Activated T-helper 2 cell treated with anti-CD3 and anti-CD28 coated beads, Interferon-gamma antibody, Interleukin-2, Interleukin-4, amounts not matched to agents 10 μg/mL and 5 μg/mL and 100 μg/mL, durations not matched to agents 14 hours and 24 hours and 36 hours (primary cell): ENCODE data around the gene GLIPR1L1. TPM values are rescaled to one million over a fixed set of nuclear protein-coding genes. Genes with fewer than 3 reads are reported as not detected.
"Not testable (repeated sequence)": the region's sequence is repeated elsewhere in the genome, so short reads cannot be mapped to it uniquely, and the experiment has no call there.

Experiments used
- DNase-seq: peaks from one replicate; pipeline ENCODE4 v3.0.0; 2021; ENCODE audit warnings: low spot score
- H3K27ac Mint-ChIP-seq: one replicate; pipeline ENCODE4 v1.8.0; 2021; ENCODE audit warnings: mixed read lengths
- H3K27me3 Mint-ChIP-seq: one replicate; pipeline ENCODE4 v1.8.0; 2021; ENCODE audit warnings: low read depth, mixed read lengths
- H3K36me3 Mint-ChIP-seq: one replicate; pipeline ENCODE4 v1.8.0; 2021; ENCODE audit warnings: low read depth, mixed read lengths
- H3K4me1 Mint-ChIP-seq: one replicate; pipeline ENCODE4 v1.8.0; 2021; ENCODE audit warnings: low read depth, mixed read lengths
- H3K4me3 Mint-ChIP-seq: one replicate; pipeline ENCODE4 v1.8.0; 2021; ENCODE audit warnings: low read depth, mild to moderate bottlenecking, moderate library complexity, mixed read lengths
- H3K9me3 Mint-ChIP-seq: one replicate; pipeline ENCODE4 v1.8.0; 2021; ENCODE audit warnings: mixed read lengths
- intact Hi-C: fragments of 100-400 bp; cut with micrococcal nuclease; formaldehyde crosslinking; loops from one replicate; pipeline ENCODE4 v1.15.1; 2023
- total RNA-seq: library from RNA; stranded (reverse); gene quantifications from 2 replicates; pipeline ENCODE4 v1.2.3, GENCODE V29; 2022

GLIPR1L1 gene
- total RNA-seq, 1 donor from 2014 or later, result not detected

GRCh38 chr12:75322464-75322863 is 12.0 kb upstream of the GLIPR1L1 start:
- no peaks in the 10 kb centered on the region for H3K4me1 Mint-ChIP-seq
- H3K4me3 Mint-ChIP-seq, result no peak overlapping the region
- H3K36me3 Mint-ChIP-seq, result no peaks in the 10 kb centered on the region
- no peaks in the 10 kb centered on the region for H3K9me3 Mint-ChIP-seq
- intact Hi-C loops, result no loop called here
- no peak overlapping the region for H3K27ac Mint-ChIP-seq
- no peak for DNase-seq
- H3K27me3 Mint-ChIP-seq, result peaks cover 33% of the 10 kb centered on the region

- no peaks in the 10 kb centered on the region for H3K36me3 Mint-ChIP-seq
- no peak for DNase-seq
- no peak overlapping the region for H3K4me3 Mint-ChIP-seq
- no peaks in the 10 kb centered on the region for H3K4me1 Mint-ChIP-seq
- peaks cover 35% of the 10 kb centered on the region for H3K27me3 Mint-ChIP-seq
- no peak overlapping the region for H3K27ac Mint-ChIP-seq
- intact Hi-C loops, result no loop called here
- no peaks in the 10 kb centered on the region for H3K9me3 Mint-ChIP-seq
Observed at GRCh38 chr12:75323663-75324062, 10.8 kb upstream of the GLIPR1L1 start.

GRCh38 chr12:75327642-75328041 is 6.8 kb upstream of the GLIPR1L1 start:
- Mint-ChIP-seq H3K36me3 (no peaks in the 10 kb centered on the region), H3K4me1 (peaks cover 5% of the 10 kb centered on the region), H3K9me3 (no peaks in the 10 kb centered on the region), H3K4me3 (no peak overlapping the region), H3K27me3 (peaks cover 46% of the 10 kb centered on the region), H3K27ac (no peak overlapping the region)
- intact Hi-C loops, result no loop called here
- no peak for DNase-seq

GRCh38 chr12:75329918-75330826 is 4.3 kb upstream of the GLIPR1L1 start, which contains the start of gene CAPS2:
TSS of gene CAPS2 (minus strand) at chr12:75330324. CDS start at chr12:75326498, 3,826 bp downstream.
- Mint-ChIP-seq H3K27ac (no peak within 1 kb of the TSS), H3K27me3 (peaks cover 61% of the 10 kb centered on the region), H3K4me1 (peaks cover 16% of the 10 kb centered on the region), H3K4me3 (peak within 1 kb of the TSS; percentile 78), H3K36me3 (no peaks in the 10 kb centered on the region), H3K9me3 (no peaks in the 10 kb centered on the region)
- intact Hi-C loops, result loop anchor here (5.0 to 10.0 kb wide), 5 partner anchors 325 to 1125 kb away; partner anchors contain the start of gene BBS10
- DNase-seq, result peak; percentile 55

- Mint-ChIP-seq H3K27me3 (peaks cover 53% of the 10 kb centered on the region), H3K4me3 (no peak overlapping the region), H3K4me1 (peaks cover 21% of the 10 kb centered on the region), H3K9me3 (no peaks in the 10 kb centered on the region), H3K27ac (no peak overlapping the region), H3K36me3 (no peaks in the 10 kb centered on the region)
- intact Hi-C loops, result loop anchor here (10.0 kb wide), 3 partner anchors 317 to 1117 kb away; no protein-coding TSS in a partner anchor
- DNase-seq, result no peak
Observed at GRCh38 chr12:75337905-75338304, 3.4 kb downstream of the GLIPR1L1 start.

GRCh38 chr12:75341873-75342272 is 7.4 kb downstream of the GLIPR1L1 start:
- Mint-ChIP-seq H3K9me3 (peaks cover 2% of the 10 kb centered on the region), H3K4me3 (no peak overlapping the region), H3K36me3 (no peaks in the 10 kb centered on the region), H3K27ac (no peak overlapping the region), H3K4me1 (peaks cover 28% of the 10 kb centered on the region), H3K27me3 (peaks cover 43% of the 10 kb centered on the region)
- intact Hi-C loops, result no loop called here
- DNase-seq, result no peak

- Mint-ChIP-seq H3K27me3 (peaks cover 37% of the 10 kb centered on the region), H3K9me3 (peaks cover 4% of the 10 kb centered on the region), H3K4me1 (peaks cover 24% of the 10 kb centered on the region), H3K27ac (no peak overlapping the region), H3K4me3 (no peak overlapping the region), H3K36me3 (no peaks in the 10 kb centered on the region)
- intact Hi-C loops, result loop anchor here (5.0 kb wide), 1 partner anchor 47 kb away; the partner anchor contains the start of gene GLIPR1L2
- no peak for DNase-seq
Observed at GRCh38 chr12:75345531-75345930, 11.1 kb downstream of the GLIPR1L1 start.

- H3K36me3 Mint-ChIP-seq, H3K4me3 Mint-ChIP-seq, H3K9me3 Mint-ChIP-seq: not testable (repeated sequence)
- Mint-ChIP-seq H3K4me1 (peaks cover 26% of the 10 kb centered on the region), H3K27me3 (peaks cover 33% of the 10 kb centered on the region), H3K27ac (peak overlapping the region; percentile 49)
- DNase-seq, result peak; percentile 28
- intact Hi-C loops, result loop anchor here (1.0 to 5.0 kb wide), 2 partner anchors 46 to 132 kb away; partner anchors contain the start of gene GLIPR1L2
Observed at GRCh38 chr12:75346215-75346614, 11.7 kb downstream of the GLIPR1L1 start.

- Mint-ChIP-seq H3K36me3 (peaks cover 3% of the 10 kb centered on the region), H3K4me3 (no peak overlapping the region), H3K27me3 (peaks cover 23% of the 10 kb centered on the region), H3K4me1 (peaks cover 15% of the 10 kb centered on the region), H3K9me3 (peaks cover 23% of the 10 kb centered on the region), H3K27ac (no peak overlapping the region)
- intact Hi-C loops, result loop anchor here (5.0 kb wide), 1 partner anchor 42 kb away; the partner anchor contains the start of gene GLIPR1L2
- no peak for DNase-seq
Observed at GRCh38 chr12:75349946-75350345, 15.5 kb downstream of the GLIPR1L1 start.

- Mint-ChIP-seq H3K27me3 (peaks cover 22% of the 10 kb centered on the region), H3K4me3 (no peak overlapping the region), H3K36me3 (peaks cover 3% of the 10 kb centered on the region), H3K9me3 (peaks cover 26% of the 10 kb centered on the region), H3K27ac (no peak overlapping the region), H3K4me1 (peaks cover 14% of the 10 kb centered on the region)
- no peak for DNase-seq
- intact Hi-C loops, result no loop called here
Observed at GRCh38 chr12:75350413-75350812, 15.9 kb downstream of the GLIPR1L1 start.

- no peak overlapping the region for H3K27ac Mint-ChIP-seq
- peaks cover 22% of the 10 kb centered on the region for H3K9me3 Mint-ChIP-seq
Observed at GRCh38 chr12:75354011-75354410, 19.5 kb downstream of the GLIPR1L1 start.

GRCh38 chr12:75360920-75361319 is 26.4 kb downstream of the GLIPR1L1 start:
- Mint-ChIP-seq H3K36me3 (no peaks in the 10 kb centered on the region), H3K27ac (no peak overlapping the region), H3K4me3 (no peak overlapping the region), H3K9me3 (peaks cover 3% of the 10 kb centered on the region), H3K4me1 (peaks cover 10% of the 10 kb centered on the region), H3K27me3 (peaks cover 3% of the 10 kb centered on the region)
- no peak for DNase-seq
- intact Hi-C loops, result no loop called here

More at GRCh38 chr12:75354011-75354410, 19.5 kb downstream of the GLIPR1L1 start:
- DNase-seq, result no peak
- peaks cover 12% of the 10 kb centered on the region for H3K27me3 Mint-ChIP-seq
- H3K4me3 Mint-ChIP-seq, result no peak overlapping the region
- intact Hi-C loops, result no loop called here
- H3K4me1 Mint-ChIP-seq, result peaks cover 4% of the 10 kb centered on the region
- H3K36me3 Mint-ChIP-seq, result peaks cover 3% of the 10 kb centered on the region

GRCh38 chr12:75361408-75361807 is 26.9 kb downstream of the GLIPR1L1 start:
- Mint-ChIP-seq H3K36me3 (no peaks in the 10 kb centered on the region), H3K4me1 (peaks cover 14% of the 10 kb centered on the region), H3K27me3 (peaks cover 3% of the 10 kb centered on the region), H3K9me3 (peaks cover 3% of the 10 kb centered on the region), H3K27ac (no peak overlapping the region), H3K4me3 (no peak overlapping the region)
- no peak for DNase-seq
- intact Hi-C loops, result no loop called here
